Smooth muscle cell (in vitro differentiated cells): ENCODE data around the gene ASCC1. TPM values are rescaled to one million over a fixed set of nuclear protein-coding genes. Genes with fewer than 3 reads are reported as not detected.

Source experiments
- DNase-seq: peaks from one replicate; lab custom pipeline; 2025; ENCODE audit not compliant: unreplicated experiment; lab: John Stamatoyannopoulos, UW
- H2AFZ ChIP-seq: fragments of 200-600 bp; sonication (generic); 2 replicates; pipeline ENCODE4 v1.6.0; 2016; ENCODE audit warnings: antibody characterized with exemption, low read depth, mild to moderate bottlenecking
- H3F3A ChIP-seq: fragments of 200-600 bp; sonication (generic); 2 replicates; pipeline ENCODE4 v1.6.0; 2017; ENCODE audit warnings: antibody characterized with exemption, low read depth
- H3K27ac ChIP-seq: fragments of 200-600 bp; sonication (generic); 2 replicates; pipeline ENCODE4 v1.5.1; 2016; ENCODE audit warnings: low read depth, mild to moderate bottlenecking
- H3K27me3 ChIP-seq: fragments of 200-600 bp; sonication (generic); 2 replicates; pipeline ENCODE4 v1.6.1; 2016; ENCODE audit warnings: low read depth, mild to moderate bottlenecking
- H3K36me3 ChIP-seq: fragments of 200-600 bp; sonication (generic); 2 replicates; pipeline ENCODE4 v1.5.1; 2016; ENCODE audit warnings: low read depth
- H3K4me1 ChIP-seq: fragments of 200-600 bp; sonication (generic); 2 replicates; pipeline ENCODE4 v1.5.1; 2016; ENCODE audit warnings: low read depth
- H3K4me2 ChIP-seq: fragments of 200-600 bp; sonication (generic); 2 replicates; pipeline ENCODE4 v1.6.0; 2016; ENCODE audit warnings: mild to moderate bottlenecking
- H3K4me3 ChIP-seq: fragments of 200-600 bp; sonication (generic); 2 replicates; pipeline ENCODE4 v1.5.1; 2016; ENCODE audit warnings: mild to moderate bottlenecking
- H3K79me2 ChIP-seq: fragments of 200-600 bp; sonication (generic); 2 replicates; pipeline ENCODE4 v1.6.0; 2016; ENCODE audit warnings: low read depth, mild to moderate bottlenecking
- H3K9ac ChIP-seq: fragments of 200-600 bp; sonication (generic); 2 replicates; pipeline ENCODE4 v1.6.0; 2016; ENCODE audit warnings: low read depth
- H3K9me3 ChIP-seq: fragments of 200-600 bp; sonication (generic); replicated peaks from 2 replicates; pipeline ENCODE4 v1.5.1; 2016; ENCODE audit warnings: low read depth
- H4K20me1 ChIP-seq: fragments of 200-600 bp; sonication (generic); 2 replicates; pipeline ENCODE4 v1.6.0; 2016; ENCODE audit warnings: low read depth
- CTCF ChIP-seq: fragments of 200-600 bp; sonication (generic); IDR thresholded peaks from 2 replicates; pipeline ENCODE4 v1.5.1; 2017; ENCODE audit warnings: borderline replicate concordance, mild to moderate bottlenecking, antibody characterized with exemption; ENCODE audit not compliant: insufficient read depth, poor library complexity, severe bottlenecking
- WGBS: methylation state at CpG from one replicate; pipeline ENCODE4 v1.1.7; 2016; ENCODE audit warnings: low lambda C conversion rate; 5-methylcytosine and 5-hydroxymethylcytosine counted together
- polyA plus RNA-seq: library from polyadenylated mRNA; unstranded; fragments of >200 nt; fragmentation: Nextera tagmentation; extraction: Ambion mirVana; gene quantifications from 2 replicates; pipeline ENCODE4 v1.2.1, GENCODE V29; 2016
- total RNA-seq: library from RNA; depleted of rRNA; stranded (reverse); fragments of >200 nt; gene quantifications from 2 replicates; pipeline ENCODE4 v1.2.3, GENCODE V29; 2014

The ASCC1 gene
- total and polyA plus RNA-seq, 2 experiments from 2014 or later = 24.0 to 28.1 TPM

DNA sequence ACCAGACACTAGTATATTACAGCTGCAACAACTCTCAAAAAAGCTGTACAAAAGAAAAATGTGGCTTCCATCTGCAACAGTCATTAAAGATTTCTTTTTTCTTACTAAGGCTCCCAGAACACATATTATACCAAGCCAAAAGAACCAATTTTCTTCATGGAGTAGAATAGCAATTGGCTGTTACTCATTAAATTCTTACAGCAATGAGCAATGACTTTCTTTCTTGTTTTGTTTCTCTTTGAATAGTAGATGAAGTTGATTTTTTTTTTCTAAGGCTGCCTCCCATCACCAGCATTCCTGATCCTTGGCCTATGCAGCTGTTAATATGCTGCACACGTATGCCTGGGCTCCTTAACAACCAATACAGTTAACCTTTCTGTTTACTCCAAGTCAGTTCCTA, 91.1 kb downstream of the ASCC1 start:
- Histone ChIP-seq H3K79me2 (no peaks in the 10 kb centered on the region), H3F3A (no peaks in the 10 kb centered on the region), H3K9me3 (no peaks in the 10 kb centered on the region), H3K27ac (no peak overlapping the region), H3K4me1 (no peaks in the 10 kb centered on the region), H4K20me1 (no peaks in the 10 kb centered on the region), H3K4me3 (no peak overlapping the region), H3K9ac (no peak overlapping the region), H3K4me2 (no peak overlapping the region), H2AFZ (no peak overlapping the region), H3K27me3 (no peaks in the 10 kb centered on the region), H3K36me3 (no peaks in the 10 kb centered on the region)
- no peak for TF ChIP-seq CTCF
- no peak for DNase-seq
- WGBS = 86% methylated on average over 1 of the region's 1 CpG

- no peaks in the 10 kb centered on the region for H4K20me1 ChIP-seq
- no peak overlapping the region for H3K4me2 ChIP-seq
- no peak for TF ChIP-seq CTCF
- no peak for DNase-seq
- no peak overlapping the region for H3K27ac ChIP-seq
- no peaks in the 10 kb centered on the region for H3K4me1 ChIP-seq
- no peaks in the 10 kb centered on the region for H3K79me2 ChIP-seq
- no peaks in the 10 kb centered on the region for H3K36me3 ChIP-seq
- H3K27me3 ChIP-seq = no peaks in the 10 kb centered on the region
- no peak overlapping the region for H3K4me3 ChIP-seq
- H3K9ac ChIP-seq = no peak overlapping the region
- no peaks in the 10 kb centered on the region for H3F3A ChIP-seq
- H3K9me3 ChIP-seq = no peaks in the 10 kb centered on the region
- no peak overlapping the region for H2AFZ ChIP-seq
Observed at GRCh38 chr10:72124381-72124780, 91.7 kb downstream of the ASCC1 start.

DNA sequence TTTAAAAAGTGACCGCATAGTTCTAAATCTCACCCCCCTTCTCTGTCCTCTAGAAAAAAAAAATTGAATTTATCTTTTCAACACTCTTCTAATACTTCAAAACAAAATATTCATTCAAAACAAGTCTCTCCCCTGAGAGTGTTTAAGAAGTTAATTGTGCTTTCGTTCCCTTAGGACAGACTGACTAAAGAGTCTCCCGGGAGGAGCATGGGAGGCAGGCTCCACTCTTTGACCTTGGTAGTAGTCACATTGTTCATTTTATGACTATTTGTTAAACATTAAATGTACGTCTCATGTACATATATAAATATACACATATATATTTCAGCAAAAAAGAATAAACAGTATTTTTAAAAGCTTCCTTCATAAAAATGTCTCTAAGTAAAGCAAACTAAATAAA, 92.5 kb downstream of the ASCC1 start:
- Histone ChIP-seq H2AFZ (no peak overlapping the region), H3K4me3 (no peak overlapping the region), H3K9ac (no peak overlapping the region), H3K79me2 (no peaks in the 10 kb centered on the region), H4K20me1 (no peaks in the 10 kb centered on the region), H3F3A (no peaks in the 10 kb centered on the region), H3K27ac (no peak overlapping the region), H3K9me3 (no peaks in the 10 kb centered on the region), H3K27me3 (no peaks in the 10 kb centered on the region), H3K4me2 (no peak overlapping the region), H3K4me1 (no peaks in the 10 kb centered on the region), H3K36me3 (no peaks in the 10 kb centered on the region)
- TF ChIP-seq CTCF = no peak
- 92% methylated on average over 4 of the region's 4 CpGs for WGBS
- DNase-seq = no peak

GRCh38 chr10:72122221-72122620, 93.9 kb downstream of the ASCC1 start:
- Histone ChIP-seq H2AFZ (no peak overlapping the region), H3K9me3 (no peaks in the 10 kb centered on the region), H3K79me2 (no peaks in the 10 kb centered on the region), H3K9ac (no peak overlapping the region), H3K36me3 (no peaks in the 10 kb centered on the region), H3K4me1 (no peaks in the 10 kb centered on the region), H3K4me3 (no peak overlapping the region), H3F3A (no peaks in the 10 kb centered on the region), H3K27me3 (no peaks in the 10 kb centered on the region), H3K27ac (no peak overlapping the region), H3K4me2 (no peak overlapping the region), H4K20me1 (no peaks in the 10 kb centered on the region)
- no peak for DNase-seq
- no peak for TF ChIP-seq CTCF
- 98% methylated on average over 4 of the region's 4 CpGs for WGBS
